Measurements from ENCODE around the gene PIEZO2. TPM values are rescaled to one million over a fixed set of nuclear protein-coding genes. Genes with fewer than 3 reads are reported as not detected.

PIEZO2 gene
- total RNA-seq, 8 experiments from 2014 or later: 1.9 to 73.5 (median 2.8) TPM

DNA sequence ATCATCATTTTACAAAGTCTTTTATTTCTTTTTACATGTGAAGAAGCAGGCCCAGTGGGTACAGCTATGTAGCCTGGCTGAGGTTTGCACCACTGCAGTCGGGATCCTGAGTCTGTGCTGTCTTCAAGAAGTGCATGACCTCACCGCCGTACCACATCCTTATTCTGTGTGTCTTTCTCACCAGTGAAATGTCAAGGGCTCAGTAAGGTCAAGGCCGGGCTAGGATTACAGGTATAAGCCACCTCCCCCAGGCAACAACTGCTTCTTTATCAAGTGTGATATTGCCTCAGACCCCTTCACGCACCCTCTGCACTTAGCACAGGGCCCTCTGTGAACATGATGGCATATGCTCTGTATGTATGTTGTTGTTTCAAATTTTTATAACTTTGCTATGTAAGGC is 76.7 kb downstream of the PIEZO2 start:
- in situ Hi-C loops (cut with MboI; ENCODE audit: low pct_unique_long_range_greater_than_20kb in 2 of 9, low sequenced_read_pairs in 9 of 9, unreplicated experiment in 9 of 9): no loop called here
- Histone ChIP-seq H3K4me1 (replicated peaks in 1 of 2) (no peaks in the 10 kb centered on the region), H3K27ac (no peak overlapping the region), H3K4me3 (no peak overlapping the region)
- no peak for ATAC-seq (replicated peaks in 6 of 8)
- WGBS, 10 experiments: 53 to 100% (median 93%) methylated on average over 1 to 5 of the region's 5 CpGs; no CpG with 5 or more reads in 3 of the 10 experiments

- no peaks in the 10 kb centered on the region for H3K4me1 ChIP-seq (replicated peaks in 1 of 2)
- no peak for ATAC-seq (replicated peaks in 6 of 8)
- no peak overlapping the region for H3K4me3 ChIP-seq
- 0 to 100% (median 60%) methylated on average over 1 to 4 of the region's 4 CpGs; no CpG with 5 or more reads in 1 of the 10 experiments for WGBS, 10 experiments
- H3K27ac ChIP-seq: no peak overlapping the region
- in situ Hi-C loops (cut with MboI; ENCODE audit: low pct_unique_long_range_greater_than_20kb in 2 of 9, low sequenced_read_pairs in 9 of 9, unreplicated experiment in 9 of 9): no loop called here
Measured at GRCh38 chr18:11071300-11071699, 78.1 kb downstream of the PIEZO2 start.

GRCh38 chr18:11070593-11070992 is 78.8 kb downstream of the PIEZO2 start:
- 33 to 100% (median 80%) methylated on average over 1 to 10 of the region's 11 CpGs; no CpG with 5 or more reads in 1 of the 10 experiments for WGBS, 10 experiments
- in situ Hi-C loops (cut with MboI; ENCODE audit: low pct_unique_long_range_greater_than_20kb in 2 of 9, low sequenced_read_pairs in 9 of 9, unreplicated experiment in 9 of 9): no loop called here

DNA sequence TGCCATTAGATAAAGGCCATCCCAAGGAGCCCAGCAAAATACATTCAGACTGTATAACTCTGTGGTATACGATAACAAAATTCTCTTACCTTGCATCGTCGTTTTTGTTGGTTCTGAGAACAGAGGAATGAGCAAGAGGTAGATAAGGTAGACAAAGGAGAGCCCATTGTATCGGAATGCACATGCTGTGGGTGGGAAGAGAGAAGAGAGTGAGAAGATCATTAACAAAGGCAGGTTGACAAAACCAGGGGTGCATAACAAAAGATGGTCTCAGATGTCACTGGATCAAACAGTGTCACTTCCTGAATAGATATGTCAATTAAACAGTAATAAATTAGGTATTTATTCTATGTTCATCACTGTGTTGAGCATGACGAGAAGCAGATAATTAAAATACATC is 83.3 kb downstream of the PIEZO2 start:
- WGBS, 10 experiments: 10 to 100% (median 61%) methylated on average over 1 to 5 of the region's 5 CpGs; no CpG with 5 or more reads in 1 of the 10 experiments

More at GRCh38 chr18:11070593-11070992, 78.8 kb downstream of the PIEZO2 start:
- Histone ChIP-seq H3K27ac (no peak overlapping the region), H3K4me3 (no peak overlapping the region), H3K4me1 (replicated peaks in 1 of 2) (no peaks in the 10 kb centered on the region)
- no peak for ATAC-seq (replicated peaks in 6 of 8)

DNA sequence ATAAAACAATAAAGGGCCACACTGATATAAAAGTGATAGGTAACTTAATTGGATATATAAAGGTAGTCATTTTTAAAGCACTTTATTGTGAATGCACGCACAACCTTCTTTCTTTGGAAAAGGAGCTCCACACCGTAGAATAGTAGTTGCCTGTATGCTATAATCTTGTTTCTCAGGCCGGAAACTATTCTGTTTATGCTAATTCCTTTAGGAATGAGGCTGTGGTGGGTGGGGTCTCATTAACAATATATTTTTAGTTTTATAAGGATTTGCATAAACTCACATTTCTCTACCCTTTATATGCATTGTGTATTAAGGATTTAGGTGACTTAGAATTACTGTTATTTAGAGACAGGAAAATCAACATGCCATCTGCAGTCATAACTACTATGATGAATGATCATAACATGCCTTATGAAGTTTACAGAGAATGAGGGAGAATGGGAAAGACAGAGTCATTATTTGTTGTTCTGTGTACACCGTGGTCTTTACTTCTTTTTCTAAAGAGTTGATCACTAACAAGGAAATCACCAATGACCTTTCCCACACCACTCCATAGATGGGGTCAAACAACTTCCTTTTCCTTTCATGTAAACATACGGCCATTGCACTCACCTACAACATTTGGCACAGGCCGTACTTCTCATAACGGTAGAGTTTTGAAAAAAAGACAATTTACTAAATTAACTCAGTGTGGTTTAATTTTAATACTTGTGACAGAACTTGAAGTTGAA is 84.5 kb downstream of the PIEZO2 start:
- Histone ChIP-seq H3K27ac (no peak overlapping the region), H3K4me3 (no peak overlapping the region), H3K4me1 (replicated peaks in 1 of 2) (no peaks in the 10 kb centered on the region)
- 0 to 90% (median 68%) methylated on average over 1 to 7 of the region's 7 CpGs for WGBS, 10 experiments
- ATAC-seq (replicated peaks in 6 of 8): peak in 3 of 8 experiments; percentile 63 to 90 (median 84)
- in situ Hi-C loops (cut with MboI; ENCODE audit: low pct_unique_long_range_greater_than_20kb in 2 of 9, low sequenced_read_pairs in 9 of 9, unreplicated experiment in 9 of 9): no loop called here

More for the DNA sequence above, 83.3 kb downstream of the PIEZO2 start:
- no peak for ATAC-seq (replicated peaks in 6 of 8)
- Histone ChIP-seq H3K4me1 (replicated peaks in 1 of 2) (no peaks in the 10 kb centered on the region), H3K4me3 (no peak overlapping the region), H3K27ac (no peak overlapping the region)
- in situ Hi-C loops (cut with MboI; ENCODE audit: low pct_unique_long_range_greater_than_20kb in 2 of 9, low sequenced_read_pairs in 9 of 9, unreplicated experiment in 9 of 9): no loop called here

DNA sequence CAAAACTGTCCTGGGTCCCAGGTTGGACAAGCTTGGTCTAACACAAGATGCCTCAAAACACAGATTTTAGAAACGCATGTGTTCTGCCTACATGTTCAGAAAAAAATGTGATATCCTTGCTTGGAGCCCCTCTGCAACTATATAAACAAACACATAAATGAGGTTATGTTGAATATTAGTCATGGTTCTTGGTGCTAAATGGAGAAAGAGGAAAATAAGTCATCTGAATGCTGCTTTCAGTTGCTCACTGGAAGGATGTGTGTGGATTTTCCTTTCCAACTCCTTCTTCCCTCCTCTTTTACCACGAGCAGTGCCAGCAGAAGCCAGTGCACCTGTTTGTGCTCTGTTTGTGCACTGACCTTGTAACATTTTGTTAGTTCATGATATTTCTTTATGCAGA is 85.3 kb downstream of the PIEZO2 start:
- no peaks in the 10 kb centered on the region for H3K4me1 ChIP-seq (replicated peaks in 1 of 2)
- no peak overlapping the region for H3K4me3 ChIP-seq
- no peak overlapping the region for H3K27ac ChIP-seq
- WGBS, 10 experiments: 43 to 100% (median 80%) methylated on average over 1 to 2 of the region's 2 CpGs; no CpG with 5 or more reads in 4 of the 10 experiments
- ATAC-seq (replicated peaks in 6 of 8): peak in 1 of 8 experiments; percentile 37
- in situ Hi-C loops (cut with MboI; ENCODE audit: low pct_unique_long_range_greater_than_20kb in 2 of 9, low sequenced_read_pairs in 9 of 9, unreplicated experiment in 9 of 9): no loop called here

DNA sequence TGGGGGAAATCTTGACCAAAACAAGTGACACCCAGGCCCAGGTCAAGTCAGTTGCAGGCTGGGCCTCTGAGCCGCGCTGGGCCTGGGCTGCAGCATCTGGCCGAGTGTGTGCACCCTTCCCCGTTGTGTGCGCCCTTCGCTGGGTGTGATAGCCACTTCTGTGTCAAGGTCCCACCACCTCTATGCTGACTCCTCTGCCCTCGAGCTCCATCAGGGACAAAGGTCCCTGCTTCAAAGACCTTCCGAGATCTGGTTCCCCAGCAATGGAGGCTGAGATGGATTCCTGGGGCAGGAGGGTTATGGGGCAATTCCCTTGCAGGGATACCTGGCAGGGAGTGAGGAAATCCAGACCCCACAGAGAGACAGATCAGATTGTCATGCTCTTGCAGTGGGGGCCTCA is 93.6 kb downstream of the PIEZO2 start:
- Histone ChIP-seq H3K4me1 (replicated peaks in 1 of 2) (no peaks in the 10 kb centered on the region), H3K4me3 (no peak overlapping the region), H3K27ac (no peak overlapping the region)
- ATAC-seq (replicated peaks in 6 of 8): no peak
- 80 to 100% (median 89%) methylated on average over 1 to 5 of the region's 8 CpGs; no CpG with 5 or more reads in 6 of the 10 experiments for WGBS, 10 experiments
- in situ Hi-C loops (cut with MboI; ENCODE audit: low pct_unique_long_range_greater_than_20kb in 2 of 9, low sequenced_read_pairs in 9 of 9, unreplicated experiment in 9 of 9): no loop called here

DNA sequence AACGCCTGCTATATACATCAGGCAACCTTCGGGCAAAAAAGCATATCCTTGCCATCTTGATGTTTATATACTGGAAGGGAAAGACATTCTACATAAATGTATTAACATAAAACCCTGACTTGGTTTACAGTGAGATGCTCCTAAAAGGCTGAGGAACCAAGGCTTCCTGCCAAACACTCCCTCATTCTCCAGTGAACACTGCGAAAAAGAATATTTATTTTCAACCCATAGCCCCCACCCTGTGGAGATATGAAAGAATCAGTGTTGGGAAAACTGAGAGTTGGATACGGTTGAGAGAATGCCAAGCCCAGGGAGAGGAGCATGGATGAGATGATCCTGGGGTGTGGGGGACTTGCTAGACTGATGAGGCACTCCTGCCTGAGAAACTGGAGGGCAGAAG is 94.9 kb downstream of the PIEZO2 start:
- ATAC-seq (replicated peaks in 6 of 8): no peak
- Histone ChIP-seq H3K27ac (no peak overlapping the region), H3K4me1 (replicated peaks in 1 of 2) (no peaks in the 10 kb centered on the region), H3K4me3 (no peak overlapping the region)
- WGBS, 10 experiments: 4 to 94% (median 80%) methylated on average over 1 to 4 of the region's 4 CpGs; no CpG with 5 or more reads in 1 of the 10 experiments
- in situ Hi-C loops (cut with MboI; ENCODE audit: low pct_unique_long_range_greater_than_20kb in 2 of 9, low sequenced_read_pairs in 9 of 9, unreplicated experiment in 9 of 9): no loop called here

DNA sequence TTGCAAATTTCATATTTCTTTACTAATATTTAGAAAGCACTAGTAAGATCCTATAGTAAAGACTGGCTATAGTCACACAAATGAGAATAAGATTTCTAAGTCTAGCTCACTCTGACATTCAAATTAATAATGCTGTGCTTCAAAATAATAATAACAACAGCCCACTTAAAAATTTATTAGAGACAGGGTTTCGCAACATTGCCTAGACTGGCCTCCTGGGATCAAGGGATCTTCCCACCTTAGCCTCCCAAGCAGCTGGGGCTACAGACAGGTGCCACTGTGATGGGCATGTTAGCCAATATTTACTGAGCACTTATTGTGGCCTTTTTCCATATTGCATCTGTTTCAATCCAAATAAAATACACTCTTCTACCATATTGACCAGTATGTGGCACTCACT is 96.1 kb downstream of the PIEZO2 start:
- WGBS, 10 experiments: 63 to 100% (median 100%) methylated on average over 1 of the region's 1 CpG; no CpG with 5 or more reads in 5 of the 10 experiments
- ATAC-seq (replicated peaks in 6 of 8): no peak
- H3K4me1 ChIP-seq (replicated peaks in 1 of 2): no peaks in the 10 kb centered on the region
- no peak overlapping the region for H3K27ac ChIP-seq
- in situ Hi-C loops (cut with MboI; ENCODE audit: low pct_unique_long_range_greater_than_20kb in 2 of 9, low sequenced_read_pairs in 9 of 9, unreplicated experiment in 9 of 9): no loop called here
- H3K4me3 ChIP-seq: no peak overlapping the region

GRCh38 chr18:11052800-11053199 is 96.6 kb downstream of the PIEZO2 start:
- no peak overlapping the region for H3K4me3 ChIP-seq

GRCh38 chr18:11051462-11051861 is 97.9 kb downstream of the PIEZO2 start:
- Histone ChIP-seq H3K4me1 (replicated peaks in 1 of 2) (peaks cover 0 to 6% of the 10 kb centered on the region in 2 donors), H3K4me3 (no peak overlapping the region), H3K27ac (no peak overlapping the region)
- WGBS, 10 experiments: 50 to 100% (median 87%) methylated on average over 1 to 3 of the region's 3 CpGs; no CpG with 5 or more reads in 2 of the 10 experiments
- in situ Hi-C loops (cut with MboI; ENCODE audit: low pct_unique_long_range_greater_than_20kb in 2 of 9, low sequenced_read_pairs in 9 of 9, unreplicated experiment in 9 of 9): no loop called here
- ATAC-seq (replicated peaks in 6 of 8): no peak

More at GRCh38 chr18:11052800-11053199, 96.6 kb downstream of the PIEZO2 start:
- Histone ChIP-seq H3K4me1 (replicated peaks in 1 of 2) (no peaks in the 10 kb centered on the region), H3K27ac (no peak overlapping the region)
- WGBS, 10 experiments: 29 to 83% (median 53%) methylated on average over 1 to 3 of the region's 3 CpGs; no CpG with 5 or more reads in 3 of the 10 experiments
- peak in 5 of 8 experiments; percentile 33 to 82 (median 57) for ATAC-seq (replicated peaks in 6 of 8)
- in situ Hi-C loops (cut with MboI; ENCODE audit: low pct_unique_long_range_greater_than_20kb in 2 of 9, low sequenced_read_pairs in 9 of 9, unreplicated experiment in 9 of 9): no loop called here

GRCh38 chr18:11050966-11051365 is 98.4 kb downstream of the PIEZO2 start:
- Histone ChIP-seq H3K27ac (no peak overlapping the region), H3K4me3 (no peak overlapping the region), H3K4me1 (replicated peaks in 1 of 2) (peaks cover under 1 to 11% of the 10 kb centered on the region in 2 donors)
- whole genome bisulfite sequencing, 10 experiments: 20 to 100% (median 60%) methylated on average over 1 to 2 of the region's 2 CpGs; no CpG with 5 or more reads in 3 of the 10 experiments
- in situ Hi-C loops (cut with MboI; ENCODE audit: low pct_unique_long_range_greater_than_20kb in 2 of 9, low sequenced_read_pairs in 9 of 9, unreplicated experiment in 9 of 9): no loop called here
- no peak for ATAC-seq (replicated peaks in 6 of 8)

DNA sequence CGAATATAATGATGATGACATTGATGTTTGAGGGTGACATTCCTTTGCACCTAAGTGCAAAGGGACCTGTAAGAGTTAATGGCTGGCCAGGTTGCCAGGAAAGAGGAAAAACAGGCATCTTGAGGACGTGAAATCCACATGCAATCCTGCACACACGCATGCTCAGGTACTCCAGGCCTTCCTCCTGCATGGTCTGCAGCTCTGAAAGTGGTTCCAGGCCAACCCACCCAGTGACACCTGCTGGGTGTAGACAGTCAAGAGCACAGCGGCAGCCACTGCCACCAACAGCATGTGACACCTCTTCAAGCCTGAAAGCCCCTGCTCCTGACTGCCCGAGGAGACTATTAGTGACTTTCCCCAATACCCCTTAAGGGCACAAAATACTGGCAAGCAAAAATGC is 101.6 kb downstream of the PIEZO2 start:
- Histone ChIP-seq H3K27ac (no peak overlapping the region), H3K4me3 (no peak overlapping the region), H3K4me1 (replicated peaks in 1 of 2) (peaks cover 7 to 16% of the 10 kb centered on the region in 2 donors)
- 33 to 100% (median 90%) methylated on average over 1 to 5 of the region's 5 CpGs; no CpG with 5 or more reads in 4 of the 10 experiments for WGBS, 10 experiments
- no peak for ATAC-seq (replicated peaks in 6 of 8)
- in situ Hi-C loops (cut with MboI; ENCODE audit: low pct_unique_long_range_greater_than_20kb in 2 of 9, low sequenced_read_pairs in 9 of 9, unreplicated experiment in 9 of 9): loop anchor here in 5 of 9 experiments (25.0 kb wide), 1 partner anchor 186 kb away; no protein-coding TSS in a partner anchor
